ENCODE measurements around the gene LRATD1. TPM values are rescaled to one million over a fixed set of nuclear protein-coding genes. Genes with fewer than 3 reads are reported as not detected.

LRATD1 gene
- total and polyA plus RNA-seq, 10 of the 15 experiments (the other 5 are each of a cell fraction or from before 2014, with no cell fraction given), result 0.02 TPM; not detected in 9

- Histone ChIP-seq H3K79me2 (ENCODE audit: control insufficient read depth, insufficient read depth, low read length) (no peaks in the 10 kb centered on the region), H3K27ac (ENCODE audit: control insufficient read depth, insufficient read depth) (no peak overlapping the region), H3K4me2 (ENCODE audit: control insufficient read depth, insufficient read depth) (no peak overlapping the region), H3K4me1 (ENCODE audit: control insufficient read depth, insufficient read depth, low read length) (no peaks in the 10 kb centered on the region), H3K9ac (ENCODE audit: control insufficient read depth, insufficient read depth, low read length) (no peak overlapping the region), H2AFZ (ENCODE audit: control insufficient read depth, low read depth, low read length) (no peak overlapping the region), H4K20me1 (ENCODE audit: control insufficient read depth, insufficient read depth) (no peaks in the 10 kb centered on the region), H3K36me3 (ENCODE audit: control insufficient read depth in 2 of 2, insufficient read depth in 2 of 2, low read length in 1 of 2) (no peaks in the 10 kb centered on the region), H3K27me3 (replicated peaks in 1 of 2; ENCODE audit: control insufficient read depth in 2 of 2, insufficient read depth in 2 of 2, low read length in 1 of 2) (no peaks in the 10 kb centered on the region; a peak in 1 of 4 replicates), H3K4me3 (no peak overlapping the region), H3K9me3 (replicated peaks; ENCODE audit: control insufficient read depth, insufficient read depth, low read length) (no peaks in the 10 kb centered on the region; the same call in 2 of the 3 replicates)
- BruUV-seq (replicated peaks), result no TSS peak
- WGBS (ENCODE audit: insufficient coverage, insufficient replicate concordance, low lambda C conversion rate, missing lambda C conversion rate), result 0% methylated on average over 1 of the region's 1 CpG
- TF ChIP-seq, protein P1, sequence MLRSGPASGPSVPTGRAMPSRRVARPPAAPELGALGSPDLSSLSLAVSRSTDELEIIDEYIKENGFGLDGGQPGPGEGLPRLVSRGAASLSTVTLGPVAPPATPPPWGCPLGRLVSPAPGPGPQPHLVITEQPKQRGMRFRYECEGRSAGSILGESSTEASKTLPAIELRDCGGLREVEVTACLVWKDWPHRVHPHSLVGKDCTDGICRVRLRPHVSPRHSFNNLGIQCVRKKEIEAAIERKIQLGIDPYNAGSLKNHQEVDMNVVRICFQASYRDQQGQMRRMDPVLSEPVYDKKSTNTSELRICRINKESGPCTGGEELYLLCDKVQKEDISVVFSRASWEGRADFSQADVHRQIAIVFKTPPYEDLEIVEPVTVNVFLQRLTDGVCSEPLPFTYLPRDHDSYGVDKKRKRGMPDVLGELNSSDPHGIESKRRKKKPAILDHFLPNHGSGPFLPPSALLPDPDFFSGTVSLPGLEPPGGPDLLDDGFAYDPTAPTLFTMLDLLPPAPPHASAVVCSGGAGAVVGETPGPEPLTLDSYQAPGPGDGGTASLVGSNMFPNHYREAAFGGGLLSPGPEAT (IDR thresholded peaks at IDR 0.05; ENCODE audit: low read depth), result no peak
- TF ChIP-seq RBBP5 (conservative IDR thresholded peaks at IDR 0.05) (no peak), CHD4 (IDR thresholded peaks at IDR 0.05) (no peak), ZNF24 (IDR thresholded peaks at IDR 0.05) (no peak), IKZF1 (conservative IDR thresholded peaks at IDR 0.05) (no peak), CBX3 (IDR thresholded peaks at IDR 0.05; ENCODE audit: borderline replicate concordance, low read depth) (no peak), NFXL1 (IDR thresholded peaks at IDR 0.05; ENCODE audit: borderline replicate concordance) (no peak), TAF1 (IDR thresholded peaks at IDR 0.05; ENCODE audit: borderline replicate concordance, low read depth, low read length) (no peak), PAX8 (IDR thresholded peaks at IDR 0.05) (no peak), STAT3 (IDR thresholded peaks at IDR 0.05; ENCODE audit: low read depth, low read length) (no peak), SMC3 (IDR thresholded peaks at IDR 0.05; ENCODE audit: borderline replicate concordance, low read length) (no peak), CHD2 (IDR thresholded peaks at IDR 0.05; ENCODE audit: borderline replicate concordance, low read depth, low read length) (no peak), HDAC2 (IDR thresholded peaks at IDR 0.05) (no peak)
- no peak for DNase-seq (ENCODE audit: low read depth, low spot score)
- intact Hi-C loops (cut with micrococcal nuclease; ENCODE audit: unreplicated experiment) (no loop called here), in situ Hi-C loops (cut with MboI) (no loop called here)
- ATAC-seq, result no peak
- ChIA-PET SMC1A (ENCODE audit: uncharacterized antibody, unreplicated experiment) (no interaction called here), POLR2A (no interaction called here), CTCF (no interaction called here), RAD21 (ENCODE audit: unreplicated experiment) (no interaction called here)
- FAIRE-seq, result no peak
Observed at GRCh38 chr2:14623237-14623636, 9.3 kb upstream of the LRATD1 start.
